Neural cell (in vitro differentiated cells): Measurements from ENCODE around the gene POLR2L. TPM values are rescaled to one million over a fixed set of nuclear protein-coding genes. Genes with fewer than 3 reads are reported as not detected.

ENCODE experiments used
- H2AFZ ChIP-seq: fragments of 200-600, 300-800 bp; sonication (generic), shearing (Covaris generic); 2 replicates; pipeline ENCODE4 v1.6.0; 2014; ENCODE audit warnings: low read depth, mild to moderate bottlenecking, antibody characterized with exemption, low read length, moderate library complexity
- H3F3A ChIP-seq: fragments of 200-600 bp; shearing (Covaris generic); 2 replicates; pipeline ENCODE4 v1.6.1; 2016; ENCODE audit warnings: mild to moderate bottlenecking, moderate library complexity, mixed read lengths, antibody characterized with exemption, low read length; ENCODE audit not compliant: insufficient read depth, poor library complexity, severe bottlenecking
- H3K27ac ChIP-seq: fragments of 200-600, 300-800 bp; sonication (generic), shearing (Covaris generic); 2 replicates; pipeline ENCODE4 v1.5.1; 2014; ENCODE audit warnings: mild to moderate bottlenecking, low read length, moderate library complexity
- H3K27me3 ChIP-seq: fragments of 300-800, 200-600 bp; sonication (generic), shearing (Covaris generic); 2 replicates; pipeline ENCODE4 v1.6.0; 2014; ENCODE audit warnings: mild to moderate bottlenecking, low read depth, low read length, moderate library complexity; ENCODE audit not compliant: insufficient read depth
- H3K36me3 ChIP-seq: fragments of 300-800, 200-600 bp; sonication (generic), shearing (Covaris generic); 2 replicates; pipeline ENCODE4 v1.5.1; 2014; ENCODE audit warnings: mild to moderate bottlenecking, antibody characterized with exemption, low read length, moderate library complexity; ENCODE audit not compliant: insufficient read depth
- H3K4me2 ChIP-seq: fragments of 300-800, 200-600 bp; sonication (generic), shearing (Covaris generic); 2 replicates; pipeline ENCODE4 v1.6.0; 2014; ENCODE audit warnings: mild to moderate bottlenecking, low read length
- H3K4me3 ChIP-seq: fragments of 300-800, 200-600 bp; sonication (generic), shearing (Covaris generic); 2 replicates; pipeline ENCODE4 v1.5.1; 2014; ENCODE audit warnings: mild to moderate bottlenecking, low read length, moderate library complexity
- H3K79me2 ChIP-seq: fragments of 200-600 bp; shearing (Covaris generic); replicated peaks from 2 replicates; pipeline ENCODE4 v1.6.0; 2014; ENCODE audit warnings: mild to moderate bottlenecking, low read length, moderate library complexity; ENCODE audit not compliant: insufficient read depth
- H3K9ac ChIP-seq: fragments of 300-800, 200-600 bp; sonication (generic), shearing (Covaris generic); 2 replicates; pipeline ENCODE4 v1.6.1; 2016; ENCODE audit warnings: mild to moderate bottlenecking, low read length, mixed read lengths
- H3K9me2 ChIP-seq: fragments of 200-600 bp; shearing (Covaris generic); 2 replicates; pipeline ENCODE4 v1.6.1; 2016; ENCODE audit warnings: mild to moderate bottlenecking, low read length, mixed read lengths; ENCODE audit not compliant: insufficient read depth
- H3K9me3 ChIP-seq: fragments of 200-600, 300-800 bp; sonication (generic), shearing (Covaris generic); 2 replicates; pipeline ENCODE4 v1.6.1; 2016; ENCODE audit warnings: mild to moderate bottlenecking, mixed run types, low read length, moderate library complexity, mixed read lengths
- H4K20me1 ChIP-seq: fragments of 200-600 bp; shearing (Covaris generic); 2 replicates; pipeline ENCODE4 v1.6.1; 2016; ENCODE audit warnings: mild to moderate bottlenecking, mixed run types; ENCODE audit not compliant: insufficient read depth
- CTCF ChIP-seq: fragments of 450-650 bp; IDR thresholded peaks from 2 replicates; pipeline ENCODE4 v1.5.1; 2014; ENCODE audit warnings: antibody characterized with exemption, mild to moderate bottlenecking, moderate library complexity; ENCODE audit not compliant: poor library complexity, severe bottlenecking
- EZH2 ChIP-seq: fragments of 200-600, 300-800 bp; shearing (Covaris generic), sonication (generic); IDR thresholded peaks from 2 replicates; pipeline ENCODE4 v1.6.1; 2014; ENCODE audit warnings: antibody characterized with exemption, low read length, borderline replicate concordance, mild to moderate bottlenecking; ENCODE audit not compliant: insufficient read depth, poor library complexity, severe bottlenecking
- MXI1 ChIP-seq: fragments of 450-650 bp; conservative IDR thresholded peaks from 2 replicates; pipeline ENCODE4 v1.6.1; 2014; ENCODE audit warnings: antibody characterized with exemption, mild to moderate bottlenecking; ENCODE audit not compliant: poor library complexity, severe bottlenecking
- POLR2AphosphoS5 ChIP-seq: IDR thresholded peaks from 2 replicates; pipeline ENCODE4 v1.6.1; 2012
- RAD21 ChIP-seq: fragments of 450-650 bp; conservative IDR thresholded peaks from 2 replicates; pipeline ENCODE4 v1.6.1; 2014; ENCODE audit warnings: antibody characterized with exemption, mild to moderate bottlenecking, moderate library complexity
- SMC3 ChIP-seq: fragments of 450-650 bp; conservative IDR thresholded peaks from 2 replicates; pipeline ENCODE4 v1.6.1; 2014; ENCODE audit warnings: antibody characterized with exemption, mild to moderate bottlenecking, moderate library complexity; ENCODE audit not compliant: poor library complexity
- TAF1 ChIP-seq: IDR thresholded peaks from 2 replicates; pipeline ENCODE4 v1.6.1; 2012; ENCODE audit warnings: low read depth
- polyA plus RNA-seq: library from polyadenylated mRNA; depleted of rRNA; stranded (reverse); fragments of >200 nt; gene quantifications from 2 replicates; pipeline ENCODE4 v1.2.3, GENCODE V29; 2014
- TF ChIP-seq, protein P1 (sequence below): IDR thresholded peaks from 2 replicates; pipeline ENCODE4 v1.6.1; 2012; ENCODE audit warnings: borderline replicate concordance

POLR2L gene
- polyA plus RNA-seq, 1 donor from 2014 or later = 62.3 TPM

DNA sequence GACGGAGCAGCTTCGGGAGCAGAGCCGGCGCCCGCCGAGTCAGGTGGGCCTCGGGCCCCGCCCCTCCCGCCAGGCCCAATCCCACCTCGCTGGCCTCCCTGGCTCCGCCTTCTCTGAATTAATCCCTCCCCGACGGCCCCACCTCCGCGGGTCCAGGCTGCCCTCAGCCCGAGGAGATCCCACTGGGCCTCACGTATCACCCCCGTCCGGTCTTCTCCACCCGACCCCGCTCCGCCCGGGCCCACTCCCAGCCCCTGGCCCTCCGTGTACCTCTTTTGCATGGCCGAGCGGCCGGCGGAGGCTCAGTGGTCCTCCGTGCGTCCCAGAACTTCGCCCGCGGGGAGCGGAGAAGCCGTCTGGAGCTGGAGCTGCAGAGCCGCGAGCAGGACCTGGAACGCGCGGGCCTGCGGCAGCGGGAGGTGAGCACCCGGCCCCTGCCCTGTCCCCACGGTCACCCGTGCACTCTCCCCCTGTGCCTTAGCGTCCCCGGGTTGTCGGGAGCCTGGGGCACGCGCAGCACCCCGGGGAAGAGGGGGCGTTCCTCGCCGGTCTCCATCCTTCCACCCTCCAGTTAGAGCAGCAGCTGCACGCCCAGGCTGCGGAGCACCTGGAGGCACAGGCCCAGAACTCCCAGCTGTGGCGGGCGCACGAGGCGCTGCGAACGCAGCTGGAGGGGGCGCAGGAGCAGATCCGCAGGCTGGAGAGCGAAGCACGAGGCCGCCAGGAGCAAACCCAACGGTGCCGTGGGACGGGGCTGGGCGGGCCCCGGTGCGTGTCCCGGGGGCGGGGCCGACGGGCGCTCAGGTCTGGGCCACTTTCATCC, 11.8 kb downstream of the POLR2L start:
- Histone ChIP-seq H3K9me3 (no peaks in the 10 kb centered on the region), H3K27me3 (peaks cover 42% of the 10 kb centered on the region), H3F3A (no peaks in the 10 kb centered on the region), H3K79me2 (no peaks in the 10 kb centered on the region), H2AFZ (no peak overlapping the region), H3K4me3 (peak overlapping the region; percentile 69), H4K20me1 (no peaks in the 10 kb centered on the region), H3K36me3 (no peaks in the 10 kb centered on the region), H3K9me2 (no peaks in the 10 kb centered on the region), H3K27ac (no peak overlapping the region), H3K9ac (peak overlapping the region; percentile 29), H3K4me2 (no peak overlapping the region)
- TF ChIP-seq POLR2AphosphoS5 = peak; percentile 27
- TF ChIP-seq RAD21 = no peak

DNA sequence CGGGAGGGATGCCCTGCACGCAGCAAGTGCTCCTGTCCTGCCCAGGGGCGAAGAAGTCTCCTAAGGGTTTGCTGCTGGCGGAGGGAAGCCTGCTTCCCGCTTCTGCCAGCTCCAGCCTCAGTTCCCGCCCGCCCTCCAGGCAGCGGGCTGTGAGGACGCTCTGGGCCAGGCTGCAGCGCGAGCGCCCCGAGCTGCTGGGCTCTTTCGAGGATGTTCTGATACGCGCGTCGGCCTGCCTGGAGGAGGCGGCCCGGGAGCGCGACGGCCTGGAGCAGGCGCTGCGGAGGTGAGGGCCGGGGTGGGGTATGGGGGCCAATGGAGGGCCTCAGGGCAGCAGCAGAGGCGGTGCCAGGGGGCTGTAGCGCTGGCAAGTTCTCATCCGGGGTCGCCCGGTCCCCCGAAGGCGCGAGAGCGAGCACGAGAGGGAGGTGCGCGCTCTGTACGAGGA, 12.5 kb downstream of the POLR2L start:
- no peaks in the 10 kb centered on the region for H4K20me1 ChIP-seq
- no peaks in the 10 kb centered on the region for H3K9me3 ChIP-seq
- no peak overlapping the region for H2AFZ ChIP-seq
- no peak for TF ChIP-seq CTCF
- TF ChIP-seq, protein P1, sequence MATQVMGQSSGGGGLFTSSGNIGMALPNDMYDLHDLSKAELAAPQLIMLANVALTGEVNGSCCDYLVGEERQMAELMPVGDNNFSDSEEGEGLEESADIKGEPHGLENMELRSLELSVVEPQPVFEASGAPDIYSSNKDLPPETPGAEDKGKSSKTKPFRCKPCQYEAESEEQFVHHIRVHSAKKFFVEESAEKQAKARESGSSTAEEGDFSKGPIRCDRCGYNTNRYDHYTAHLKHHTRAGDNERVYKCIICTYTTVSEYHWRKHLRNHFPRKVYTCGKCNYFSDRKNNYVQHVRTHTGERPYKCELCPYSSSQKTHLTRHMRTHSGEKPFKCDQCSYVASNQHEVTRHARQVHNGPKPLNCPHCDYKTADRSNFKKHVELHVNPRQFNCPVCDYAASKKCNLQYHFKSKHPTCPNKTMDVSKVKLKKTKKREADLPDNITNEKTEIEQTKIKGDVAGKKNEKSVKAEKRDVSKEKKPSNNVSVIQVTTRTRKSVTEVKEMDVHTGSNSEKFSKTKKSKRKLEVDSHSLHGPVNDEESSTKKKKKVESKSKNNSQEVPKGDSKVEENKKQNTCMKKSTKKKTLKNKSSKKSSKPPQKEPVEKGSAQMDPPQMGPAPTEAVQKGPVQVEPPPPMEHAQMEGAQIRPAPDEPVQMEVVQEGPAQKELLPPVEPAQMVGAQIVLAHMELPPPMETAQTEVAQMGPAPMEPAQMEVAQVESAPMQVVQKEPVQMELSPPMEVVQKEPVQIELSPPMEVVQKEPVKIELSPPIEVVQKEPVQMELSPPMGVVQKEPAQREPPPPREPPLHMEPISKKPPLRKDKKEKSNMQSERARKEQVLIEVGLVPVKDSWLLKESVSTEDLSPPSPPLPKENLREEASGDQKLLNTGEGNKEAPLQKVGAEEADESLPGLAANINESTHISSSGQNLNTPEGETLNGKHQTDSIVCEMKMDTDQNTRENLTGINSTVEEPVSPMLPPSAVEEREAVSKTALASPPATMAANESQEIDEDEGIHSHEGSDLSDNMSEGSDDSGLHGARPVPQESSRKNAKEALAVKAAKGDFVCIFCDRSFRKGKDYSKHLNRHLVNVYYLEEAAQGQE = no peak
- H3K27me3 ChIP-seq = peaks cover 42% of the 10 kb centered on the region
- no peaks in the 10 kb centered on the region for H3K36me3 ChIP-seq
- no peaks in the 10 kb centered on the region for H3K79me2 ChIP-seq
- H3K9me2 ChIP-seq = no peaks in the 10 kb centered on the region
- H3K4me2 ChIP-seq = no peak overlapping the region
- H3F3A ChIP-seq = no peaks in the 10 kb centered on the region
- peak overlapping the region; percentile 69 for H3K4me3 ChIP-seq
- H3K27ac ChIP-seq = no peak overlapping the region
- peak overlapping the region; percentile 9 for H3K9ac ChIP-seq

DNA sequence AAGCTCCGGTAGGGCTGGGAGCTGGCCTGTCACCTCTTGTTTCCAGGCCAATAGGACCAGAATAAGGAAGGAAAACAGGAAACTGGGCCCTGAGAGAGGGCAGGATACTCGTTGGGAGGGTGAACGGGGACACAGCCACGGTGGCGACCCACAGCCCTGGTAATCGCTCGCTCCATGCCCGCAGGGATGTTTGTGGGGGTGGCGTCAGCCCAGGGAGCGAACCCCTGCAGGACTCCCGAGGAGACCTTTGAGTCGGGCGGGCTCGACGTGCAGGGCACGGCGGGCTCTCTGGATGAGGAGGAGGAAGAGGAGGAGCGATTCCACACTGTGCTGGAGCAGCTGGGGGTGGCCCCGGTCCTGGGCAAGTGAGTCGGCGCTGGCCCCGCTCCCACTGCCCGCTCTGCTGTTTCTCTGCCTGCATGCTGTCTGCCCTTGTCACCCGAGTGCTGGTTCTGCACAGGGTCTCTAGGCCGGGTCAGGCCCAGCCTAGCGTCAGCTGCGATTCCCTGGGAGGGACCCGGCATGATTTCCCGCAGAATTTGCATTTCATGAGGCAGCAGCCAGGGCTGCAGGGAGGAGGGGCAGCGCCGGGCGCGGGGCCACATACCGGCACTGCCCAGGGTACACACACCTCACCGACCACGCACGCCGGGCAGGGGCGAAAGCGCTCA, 13.0 kb downstream of the POLR2L start:
- peak overlapping the region; percentile 15 for H3K9ac ChIP-seq
- H3F3A ChIP-seq = no peaks in the 10 kb centered on the region
- H3K27ac ChIP-seq = no peak overlapping the region
- no peaks in the 10 kb centered on the region for H3K79me2 ChIP-seq
- H3K9me2 ChIP-seq = no peaks in the 10 kb centered on the region
- H3K9me3 ChIP-seq = no peaks in the 10 kb centered on the region
- no peak overlapping the region for H2AFZ ChIP-seq
- H3K27me3 ChIP-seq = peaks cover 42% of the 10 kb centered on the region
- H3K4me3 ChIP-seq = peak overlapping the region; percentile 69
- no peaks in the 10 kb centered on the region for H4K20me1 ChIP-seq
- no peaks in the 10 kb centered on the region for H3K36me3 ChIP-seq
- H3K4me2 ChIP-seq = no peak overlapping the region
- TF ChIP-seq MXI1 (no peak), SMC3 (no peak), EZH2 (no peak), RAD21 (no peak), TAF1 (no peak), POLR2AphosphoS5 (no peak), CTCF (no peak)
- TF ChIP-seq, protein P1 = no peak
